PC-9 (cell line): ENCODE results near the gene CLK4. TPM values are rescaled to one million over a fixed set of nuclear protein-coding genes. Genes with fewer than 3 reads are reported as not detected.

ENCODE experiments used
- BruUV-seq: library from RNA; stranded (reverse); fragments of 400-500 nt; replicated peaks from 2 replicates; lab custom pipeline; 2021; lab: Mats Ljungman, UMichigan
- CTCF ChIA-PET: fragments of 300-600 bp; sonication (Branson Sonifier 250); formaldehyde crosslinking; loops from one replicate; lab custom pipeline; 2022; ENCODE audit warnings: antibody characterized with exemption; lab: Charles Lee
- POLR2A ChIA-PET: fragments of 300-600 bp; sonication (Branson Sonifier 250); formaldehyde crosslinking; loops from one replicate; lab custom pipeline; 2022; ENCODE audit warnings: antibody characterized with exemption; ENCODE audit not compliant: unreplicated experiment; lab: Charles Lee
- DNase-seq, 2 experiments: peaks; one replicate each; pipeline versions ENCODE4 v3.0.0 to v3.0.0-alpha.2; 2015 to 2022; ENCODE audit warnings: mixed read lengths in 1 of 2
- H2AFZ ChIP-seq: fragments of 200-600 bp; sonication (generic); 2 replicates; pipeline ENCODE4 v1.8.1; 2017; ENCODE audit warnings: antibody characterized with exemption
- H3F3A ChIP-seq: fragments of 200-600 bp; sonication (generic); 2 replicates; pipeline ENCODE4 v1.8.1; 2017; ENCODE audit warnings: antibody characterized with exemption, mild to moderate bottlenecking, low read depth; ENCODE audit not compliant: insufficient read depth
- H3K27ac ChIP-seq: fragments of 200-600 bp; sonication (generic); 2 replicates; pipeline ENCODE4 v1.6.1; 2016; ENCODE audit warnings: mixed run types
- H3K27me3 ChIP-seq: fragments of 200-600 bp; sonication (generic); 2 replicates; pipeline ENCODE4 v1.6.1; 2016; ENCODE audit warnings: low read depth, mixed run types; ENCODE audit not compliant: insufficient read depth
- H3K36me3 ChIP-seq: fragments of 200-600 bp; sonication (generic); 2 replicates; pipeline ENCODE4 v1.6.1; 2016; ENCODE audit warnings: low read depth, mixed run types
- H3K4me1 ChIP-seq: fragments of 200-600 bp; sonication (generic); replicated peaks from 2 replicates; pipeline ENCODE4 v1.6.1; 2016; ENCODE audit warnings: mixed run types; ENCODE audit not compliant: insufficient read depth
- H3K4me2 ChIP-seq: fragments of 200-600 bp; sonication (generic); 2 replicates; pipeline ENCODE4 v1.6.1; 2017; ENCODE audit warnings: mixed run types
- H3K4me3 ChIP-seq: fragments of 200-600 bp; sonication (generic); 2 replicates; pipeline ENCODE4 v1.6.1; 2016; ENCODE audit warnings: mixed run types
- H3K79me2 ChIP-seq: fragments of 200-600 bp; sonication (generic); 2 replicates; pipeline ENCODE4 v1.6.1; 2017; ENCODE audit warnings: low read depth, mixed run types
- H3K9me2 ChIP-seq: fragments of 200-600 bp; sonication (generic); 2 replicates; pipeline ENCODE4 v1.8.1; 2017; ENCODE audit warnings: mild to moderate bottlenecking; ENCODE audit not compliant: insufficient read depth
- H3K9me3 ChIP-seq: fragments of 200-600 bp; sonication (generic); 2 replicates; pipeline ENCODE4 v1.8.1; 2016; ENCODE audit warnings: low read depth; ENCODE audit not compliant: insufficient read depth
- H4K20me1 ChIP-seq: fragments of 200-600 bp; sonication (generic); 2 replicates; pipeline ENCODE4 v1.8.1; 2017; ENCODE audit not compliant: insufficient read depth
- EZH2 ChIP-seq: fragments of 200-600 bp; sonication (generic); IDR thresholded peaks from 2 replicates; pipeline ENCODE4 v1.8.0; 2017; ENCODE audit warnings: antibody characterized with exemption, low read depth
- intact Hi-C: fragments of 100-400 bp; cut with micrococcal nuclease; formaldehyde crosslinking; loops from one replicate; pipeline ENCODE4 v1.10.0; 2022; ENCODE audit not compliant: unreplicated experiment
- total RNA-seq: library from RNA; stranded (reverse); gene quantifications from 2 replicates; pipeline ENCODE4 v1.2.3, GENCODE V29; 2021
- TF ChIP-seq, protein P1 (sequence below): fragments of 200-600 bp; sonication (generic); conservative IDR thresholded peaks from 2 replicates; pipeline ENCODE4 v1.6.1; 2017; ENCODE audit warnings: mixed run types, antibody characterized with exemption, mild to moderate bottlenecking, moderate library complexity

The CLK4 gene
- total RNA-seq, 1 experiment from 2014 or later: 29.7 TPM

GRCh38 chr5:178602752-178603151, 24.1 kb downstream of the CLK4 start:
- Histone ChIP-seq H3K27me3 (no peaks in the 10 kb centered on the region), H3K4me2 (no peak overlapping the region), H3K36me3 (peaks cover 29% of the 10 kb centered on the region), H3K9me2 (no peaks in the 10 kb centered on the region), H3K27ac (no peak overlapping the region), H3K9me3 (no peaks in the 10 kb centered on the region), H3K79me2 (no peaks in the 10 kb centered on the region), H3F3A (peaks cover 12% of the 10 kb centered on the region; the same call in 1 of the 2 replicates), H4K20me1 (no peaks in the 10 kb centered on the region), H3K4me3 (no peak overlapping the region), H2AFZ (no peak overlapping the region), H3K4me1 (no peaks in the 10 kb centered on the region)
- no peak for DNase-seq
- TF ChIP-seq EZH2: no peak
- TF ChIP-seq, protein P1, sequence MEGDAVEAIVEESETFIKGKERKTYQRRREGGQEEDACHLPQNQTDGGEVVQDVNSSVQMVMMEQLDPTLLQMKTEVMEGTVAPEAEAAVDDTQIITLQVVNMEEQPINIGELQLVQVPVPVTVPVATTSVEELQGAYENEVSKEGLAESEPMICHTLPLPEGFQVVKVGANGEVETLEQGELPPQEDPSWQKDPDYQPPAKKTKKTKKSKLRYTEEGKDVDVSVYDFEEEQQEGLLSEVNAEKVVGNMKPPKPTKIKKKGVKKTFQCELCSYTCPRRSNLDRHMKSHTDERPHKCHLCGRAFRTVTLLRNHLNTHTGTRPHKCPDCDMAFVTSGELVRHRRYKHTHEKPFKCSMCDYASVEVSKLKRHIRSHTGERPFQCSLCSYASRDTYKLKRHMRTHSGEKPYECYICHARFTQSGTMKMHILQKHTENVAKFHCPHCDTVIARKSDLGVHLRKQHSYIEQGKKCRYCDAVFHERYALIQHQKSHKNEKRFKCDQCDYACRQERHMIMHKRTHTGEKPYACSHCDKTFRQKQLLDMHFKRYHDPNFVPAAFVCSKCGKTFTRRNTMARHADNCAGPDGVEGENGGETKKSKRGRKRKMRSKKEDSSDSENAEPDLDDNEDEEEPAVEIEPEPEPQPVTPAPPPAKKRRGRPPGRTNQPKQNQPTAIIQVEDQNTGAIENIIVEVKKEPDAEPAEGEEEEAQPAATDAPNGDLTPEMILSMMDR: no peak
- CTCF ChIA-PET: no interaction called here
- no TSS peak for BruUV-seq
- intact Hi-C loops: no loop called here
- POLR2A ChIA-PET: no interaction called here

DNA sequence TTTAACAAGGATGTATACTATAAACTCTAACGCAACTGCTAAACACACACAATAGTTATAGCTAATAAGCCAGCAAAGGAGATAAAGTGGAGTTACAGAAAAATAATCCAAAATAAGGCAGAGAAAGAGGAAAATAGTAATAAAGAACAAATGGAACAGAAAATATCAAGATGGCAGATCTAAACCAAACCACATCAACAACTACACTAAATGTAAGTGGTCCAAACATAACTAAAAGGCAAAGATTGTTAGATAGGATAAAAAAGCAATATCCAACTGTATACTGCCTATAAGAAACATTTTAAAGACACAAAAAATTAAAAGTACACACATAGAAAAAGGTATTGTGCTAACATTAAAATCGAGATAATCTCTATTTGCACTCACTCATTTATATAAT, 31.1 kb downstream of the CLK4 start:
- no peak overlapping the region for H3K4me2 ChIP-seq
- intact Hi-C loops: no loop called here
- no peaks in the 10 kb centered on the region for H3K36me3 ChIP-seq
- CTCF ChIA-PET: no interaction called here
- no TSS peak for BruUV-seq
- peaks cover 14% of the 10 kb centered on the region; the same call in 1 of the 2 replicates for H3K9me3 ChIP-seq
- H4K20me1 ChIP-seq: no peaks in the 10 kb centered on the region
- H2AFZ ChIP-seq: no peak overlapping the region
- no peaks in the 10 kb centered on the region for H3K27me3 ChIP-seq
- TF ChIP-seq, protein P1: no peak
- TF ChIP-seq EZH2: no peak
- H3K4me3 ChIP-seq: no peak overlapping the region
- no peaks in the 10 kb centered on the region for H3K9me2 ChIP-seq
- no peak overlapping the region for H3K27ac ChIP-seq
- no peaks in the 10 kb centered on the region for H3K79me2 ChIP-seq
- POLR2A ChIA-PET: no interaction called here
- 0 out of 2 replicates have a peak, but pooled peaks cover 4% of the 10 kb centered on the region for H3F3A ChIP-seq
- no peaks in the 10 kb centered on the region for H3K4me1 ChIP-seq
- DNase-seq: no peak

GRCh38 chr5:178595150-178595549, 31.7 kb downstream of the CLK4 start:
- TF ChIP-seq EZH2: no peak
- TF ChIP-seq, protein P1: no peak
- Histone ChIP-seq H2AFZ (no peak overlapping the region), H3K27me3 (no peaks in the 10 kb centered on the region), H3K79me2 (no peaks in the 10 kb centered on the region), H3K9me3 (peaks cover 14% of the 10 kb centered on the region; the same call in 1 of the 2 replicates), H3K4me2 (no peak overlapping the region), H3K27ac (no peak overlapping the region), H3K4me3 (no peak overlapping the region), H3F3A (0 out of 2 replicates have a peak, but pooled peaks cover 4% of the 10 kb centered on the region), H4K20me1 (no peaks in the 10 kb centered on the region), H3K36me3 (no peaks in the 10 kb centered on the region), H3K9me2 (no peaks in the 10 kb centered on the region), H3K4me1 (no peaks in the 10 kb centered on the region)
- ChIA-PET POLR2A (no interaction called here), CTCF (no interaction called here)
- intact Hi-C loops: no loop called here
- no peak for DNase-seq
- BruUV-seq: no TSS peak
